ENCODE results near the gene WDR87. TPM values are rescaled to one million over a fixed set of nuclear protein-coding genes. Genes with fewer than 3 reads are reported as not detected.

WDR87 gene
- total and polyA plus RNA-seq, 2 of the 8 experiments (the other 6 are each of a cell fraction or from before 2014, with no cell fraction given): not detected

DNA sequence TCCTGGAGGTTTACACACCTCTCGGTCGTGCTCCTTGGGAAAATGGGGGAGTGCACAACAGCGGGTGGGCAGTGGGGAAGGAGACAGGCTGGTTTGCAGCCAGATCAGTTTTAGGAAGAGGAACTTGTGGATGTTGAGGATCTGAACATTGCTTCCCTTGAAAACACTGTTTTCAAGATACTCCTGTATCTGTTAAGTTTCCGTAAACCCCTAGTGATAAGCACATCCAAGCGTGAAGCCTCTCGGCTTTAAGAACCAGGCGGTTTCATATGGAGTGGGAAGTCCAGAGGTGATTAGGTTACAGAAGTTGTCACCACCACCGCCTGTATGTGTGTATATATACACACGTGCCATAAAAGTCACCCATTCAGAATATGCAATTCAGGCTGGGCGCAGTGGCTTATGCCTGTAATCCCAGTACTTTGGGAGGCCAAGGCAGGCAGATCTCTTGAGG, 48.1 kb upstream of the WDR87 start:
- Histone ChIP-seq H3K79me1 (ENCODE audit: low read depth, low read length) (peaks cover 5% of the 10 kb centered on the region; the same call in 1 of the 2 replicates), H3K4me3 (ENCODE audit: extremely low read depth in 1 of 4, insufficient read depth in 2 of 4, low read depth in 3 of 4, low read length in 4 of 4) (no peak overlapping the region), H3K4me2 (ENCODE audit: insufficient read depth in 1 of 2, low read depth in 2 of 2, low read length in 2 of 2) (no peak overlapping the region), H4K91ac (replicated peaks; ENCODE audit: insufficient read length, low read length) (peak overlapping the region; percentile 73), H2AK5ac (ENCODE audit: low read depth, low read length) (no peak overlapping the region), H2BK120ac (replicated peaks; ENCODE audit: low read depth, low read length) (no peak overlapping the region), H3K4ac (replicated peaks; ENCODE audit: insufficient read length, low read depth, low read length) (peak overlapping the region; percentile 32), H3K18ac (ENCODE audit: extremely low read depth, low read length) (0 out of 2 replicates have a peak overlapping the region, but pooled peaks have one; percentile 25), H3K14ac (ENCODE audit: insufficient read length) (no peak overlapping the region), H3K56ac (replicated peaks; ENCODE audit: insufficient read length, low read depth, low read length) (no peak overlapping the region), H3K27me3 (replicated peaks in 1 of 4; ENCODE audit: control insufficient read depth in 3 of 4, extremely low read depth in 1 of 4, insufficient read depth in 3 of 4, low read length in 3 of 4) (no peaks in the 10 kb centered on the region), H3K23me2 (ENCODE audit: low read depth, low read length) (no peaks in the 10 kb centered on the region), H4K8ac (ENCODE audit: extremely low read depth, insufficient read depth, low read length) (no peak overlapping the region; the same call in 1 of the 2 replicates), H2BK5ac (ENCODE audit: low read depth, low read length) (no peak overlapping the region), H3K9me3 (ENCODE audit: insufficient read depth in 2 of 2, low read depth in 1 of 2, low read length in 1 of 2) (0 out of 4 replicates have a peak, but pooled peaks cover 0 to 3% of the 10 kb centered on the region in 2 experiments), H3K79me2 (ENCODE audit: control insufficient read depth in 1 of 2, insufficient read depth in 2 of 2, low read length in 2 of 2) (peaks cover 5 to 78% of the 10 kb centered on the region in 2 experiments), H2AFZ (ENCODE audit: low read length) (no peak overlapping the region), H3K23ac (ENCODE audit: insufficient read length) (no peak overlapping the region), H3K4me1 (replicated peaks in 1 of 4; ENCODE audit: control insufficient read depth in 3 of 4, insufficient read depth in 4 of 4, low read length in 3 of 4) (peaks cover 3 to 12% (median 10%) of the 10 kb centered on the region in 4 experiments; a peak in 6 of 7 replicates), H3K27ac (ENCODE audit: low read depth, low read length) (no peak overlapping the region; the same call in 1 of the 2 replicates), H2BK15ac (ENCODE audit: low read length) (no peak overlapping the region), H4K5ac (ENCODE audit: insufficient read length, low read depth, low read length) (peak overlapping the region; percentile 67), H2BK12ac (ENCODE audit: low read depth, low read length) (no peak overlapping the region), H2BK20ac (ENCODE audit: low read length) (no peak overlapping the region), H3K9ac (replicated peaks in 1 of 4; ENCODE audit: extremely low read depth in 1 of 4, low read depth in 3 of 4, low read length in 3 of 4) (no peak overlapping the region; a peak in 1 of 7 replicates), H3K36me3 (ENCODE audit: control insufficient read depth in 2 of 4, insufficient read depth in 4 of 4, low read length in 3 of 4) (peaks cover 0 to 2% (median 0%) of the 10 kb centered on the region in 4 experiments; a peak in 1 of 8 replicates), H4K20me1 (replicated peaks in 1 of 2; ENCODE audit: control insufficient read depth in 1 of 2, insufficient read depth in 2 of 2, low read length in 2 of 2) (peaks cover 0 to 5% of the 10 kb centered on the region in 2 experiments)
- no peak for FAIRE-seq
- ChIA-PET POLR2A (ENCODE audit: partially characterized antibody) (interaction anchor here (1.3 kb wide), 1 partner anchor 49 kb away, joined by 3 read pairs; no protein-coding TSS in a partner anchor), CTCF (ENCODE audit: partially characterized antibody) (interaction anchor here (0.7 to 2.5 kb wide), 5 partner anchors 9 to 52 kb away, joined by 3 to 11 read pairs (median 4); no protein-coding TSS in a partner anchor)
- WGBS, 2 experiments (ENCODE audit: extremely low coverage in 1 of 2, insufficient coverage in 1 of 2, insufficient read length in 1 of 2, insufficient replicate concordance in 2 of 2, low coverage in 1 of 2, low lambda C conversion rate in 2 of 2, missing lambda C conversion rate in 1 of 2): 82% methylated on average over 10 of the region's 10 CpGs; no CpG with 5 or more reads in 1 of the 2 experiments
- DNase-seq (ENCODE audit: low read depth in 1 of 2, low spot score in 2 of 2): no peak
- no peak for TF ChIP-seq NRF1 (IDR thresholded peaks at IDR 0.05; ENCODE audit: low read depth, low read length)
- TF ChIP-seq SP2 (IDR thresholded peaks at IDR 0.05; ENCODE audit: low read length): no peak
- no peak for TF ChIP-seq HDAC6 (IDR thresholded peaks at IDR 0.05; ENCODE audit: low read depth, low read length)
- no peak for TF ChIP-seq ATF2 (IDR thresholded peaks at IDR 0.05; ENCODE audit: low read length)
- no peak for TF ChIP-seq BCL11A (IDR thresholded peaks at IDR 0.05; ENCODE audit: low read depth in 2 of 2, low read length in 2 of 2)
- TF ChIP-seq SIRT6 (IDR thresholded peaks at IDR 0.05; ENCODE audit: low read length): no peak
- TF ChIP-seq SIX5 (IDR thresholded peaks at IDR 0.05; ENCODE audit: low read depth, low read length): no peak
- no peak for TF ChIP-seq CHD2 (IDR thresholded peaks at IDR 0.05; ENCODE audit: low read length)
- TF ChIP-seq MAFK (IDR thresholded peaks at IDR 0.05; ENCODE audit: low read depth, low read length): no peak
- no peak for TF ChIP-seq ASH2L (IDR thresholded peaks at IDR 0.05; ENCODE audit: low read length)
- no peak for TF ChIP-seq NANOG (IDR thresholded peaks at IDR 0.05; ENCODE audit: insufficient read depth, low read depth, low read length, poor library complexity, severe bottlenecking)
- no peak for TF ChIP-seq YY1 (IDR thresholded peaks at IDR 0.05; ENCODE audit: low read depth, low read length)
- no peak for TF ChIP-seq CHD1 (IDR thresholded peaks at IDR 0.05; ENCODE audit: low read depth, low read length)

Measured in H1 (cell line).